HG03565 (cell line): ENCODE data around the gene ACOT9.
A peak's percentile ranks its signal among the peaks of the same experiment; 100 is the strongest.
"Not testable (repeated sequence)": the region's sequence is repeated elsewhere in the genome, so short reads cannot be mapped to it uniquely, and the experiment has no call there.

ENCODE experiments used
- ATAC-seq: cut with Tn5 transposase; IDR thresholded peaks from one replicate; pipeline ENCODE4 v1.9.1; 2021; ENCODE audit warnings: mild to moderate bottlenecking, moderate library complexity; ENCODE audit not compliant: unreplicated experiment

ACOT9 gene

GRCh38 chrX:23699636-23700194 is 43.4 kb downstream of the ACOT9 start:
- ATAC-seq: no peak

- ATAC-seq: no peak
Observed at GRCh38 chrX:23694606-23695005, 48.5 kb downstream of the ACOT9 start.

GRCh38 chrX:23692166-23692565 is 50.9 kb downstream of the ACOT9 start:
- no peak for ATAC-seq

GRCh38 chrX:23676486-23676885 is 66.6 kb downstream of the ACOT9 start:
- not testable (repeated sequence) for ATAC-seq

- no peak for ATAC-seq
Observed at GRCh38 chrX:23673108-23673507, 70.0 kb downstream of the ACOT9 start.

GRCh38 chrX:23670528-23670927 is 72.5 kb downstream of the ACOT9 start:
- ATAC-seq: no peak

GRCh38 chrX:23668335-23668734 is 74.7 kb downstream of the ACOT9 start:
- ATAC-seq: no peak

- peak; percentile 51 for ATAC-seq
Observed at GRCh38 chrX:23667239-23668177, 75.6 kb downstream of the ACOT9 start, which contains the start of gene PRDX4. PRDX4 (plus strand) TSS chrX:23667493; CDS start chrX:23667571, 78 bp downstream.

GRCh38 chrX:23666282-23666681 is 76.8 kb downstream of the ACOT9 start:
- no peak for ATAC-seq

- ATAC-seq: no peak
Observed at GRCh38 chrX:23664496-23664895, 78.6 kb downstream of the ACOT9 start.

- peak; percentile 54 for ATAC-seq
Observed at GRCh38 chrX:23662853-23663252, 80.2 kb downstream of the ACOT9 start.

GRCh38 chrX:23662187-23662586 is 80.9 kb downstream of the ACOT9 start:
- peak; percentile 47 for ATAC-seq

- no peak for ATAC-seq
Observed at GRCh38 chrX:23661671-23662070, 81.4 kb downstream of the ACOT9 start.

GRCh38 chrX:23660766-23661132 is 82.3 kb downstream of the ACOT9 start:
- no peak for ATAC-seq

- not testable (repeated sequence) for ATAC-seq
Observed at GRCh38 chrX:23660083-23660765, 82.9 kb downstream of the ACOT9 start.

GRCh38 chrX:23659339-23659738 is 83.7 kb downstream of the ACOT9 start:
- ATAC-seq: no peak

GRCh38 chrX:23656684-23657083 is 86.4 kb downstream of the ACOT9 start:
- ATAC-seq: no peak

GRCh38 chrX:23656091-23656490 is 87.0 kb downstream of the ACOT9 start:
- no peak for ATAC-seq
